GM20000 (cell line): ENCODE data around the gene DRGX.

ENCODE experiments used
- DNase-seq: peaks from one replicate; pipeline ENCODE4 v3.0.0; 2012; ENCODE audit warnings: low spot score
- CTCF ChIP-seq: IDR thresholded peaks from 2 replicates; pipeline ENCODE4 v1.5.1; 2012; ENCODE audit warnings: mild to moderate bottlenecking, control low read depth; ENCODE audit errors: extremely low read depth, missing control alignments

DRGX gene

DNA sequence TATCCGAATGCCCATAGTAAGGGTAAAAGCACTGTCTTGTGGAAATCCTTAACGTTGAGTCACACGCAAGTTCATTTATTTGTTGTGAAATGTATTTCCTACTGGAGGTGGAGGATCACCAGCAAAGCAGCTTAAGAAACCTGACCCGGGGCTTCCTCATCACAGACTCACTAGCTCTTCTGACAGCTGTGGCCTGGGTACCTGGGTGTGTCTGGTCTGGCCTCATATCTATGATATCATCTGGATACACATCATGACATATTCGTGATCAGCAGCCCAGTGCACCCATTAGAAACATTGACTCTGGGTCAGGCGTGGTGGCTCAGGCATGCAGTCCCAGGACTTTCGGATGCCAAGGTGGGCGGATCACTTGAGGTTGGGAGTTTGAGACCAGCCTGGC, 8.8 kb downstream of the DRGX start:
- DNase-seq: no peak
- TF ChIP-seq CTCF: no peak

- DNase-seq: no peak
- no peak for TF ChIP-seq CTCF
Measured at GRCh38 chr10:49385939-49386922, 9.7 kb downstream of the DRGX start.

DNA sequence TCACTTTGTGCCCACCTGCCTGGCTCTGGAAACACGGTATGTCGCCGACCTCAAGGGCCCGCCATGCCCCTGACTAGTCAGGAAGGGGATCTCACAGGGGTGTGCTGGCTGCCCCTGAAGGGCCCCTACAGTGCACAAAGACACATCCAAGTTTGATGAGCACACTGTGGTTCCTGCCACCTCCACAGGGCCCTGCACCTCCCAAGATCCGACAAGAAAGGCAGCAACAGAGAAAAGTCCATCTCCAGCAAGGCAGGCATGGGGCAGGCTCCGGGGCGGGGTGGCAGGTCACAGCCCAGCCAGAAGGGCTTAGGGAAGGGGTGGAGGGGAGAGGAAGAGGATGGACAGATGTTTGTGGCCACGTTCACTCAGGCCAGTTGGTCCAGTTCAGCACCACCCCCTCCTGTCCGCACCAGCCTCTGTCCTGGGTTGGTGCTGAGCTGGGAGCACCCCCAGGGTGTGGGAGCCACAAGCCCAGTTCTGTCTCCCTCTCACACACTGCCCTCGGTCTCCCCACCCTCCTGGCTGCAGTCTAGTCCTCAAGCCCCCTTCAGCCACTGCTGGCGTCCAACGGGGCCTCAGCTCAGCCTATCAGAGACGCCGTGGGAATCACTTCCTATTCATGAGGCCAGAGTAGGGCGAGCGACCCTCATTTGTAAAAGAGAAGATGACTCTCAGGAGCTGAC, 11.5 kb downstream of the DRGX start:
- DNase-seq: no peak
- no peak for TF ChIP-seq CTCF

DNA sequence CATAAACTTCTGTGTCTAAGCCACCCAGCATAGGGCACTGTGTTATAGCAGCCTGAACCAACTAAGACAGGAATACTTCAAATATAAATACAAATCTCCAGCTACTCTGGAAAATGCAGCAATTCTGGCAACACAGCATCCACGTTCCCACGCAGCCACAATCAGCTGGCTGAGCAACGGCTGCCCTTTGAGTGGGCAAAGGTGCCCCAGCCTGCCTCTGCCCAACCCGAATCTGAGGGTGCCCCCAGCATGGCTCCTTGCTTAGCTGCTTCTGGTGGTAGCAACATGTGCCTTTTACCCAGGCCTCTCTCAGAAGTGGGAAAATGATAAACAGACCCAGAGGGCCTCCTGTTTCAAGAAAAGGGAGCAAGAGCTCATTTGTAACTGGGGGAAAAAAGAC, 12.0 kb downstream of the DRGX start:
- TF ChIP-seq CTCF: no peak
- DNase-seq: no peak

GRCh38 chr10:49382826-49383225, 13.1 kb downstream of the DRGX start:
- DNase-seq: no peak
- no peak for TF ChIP-seq CTCF

DNA sequence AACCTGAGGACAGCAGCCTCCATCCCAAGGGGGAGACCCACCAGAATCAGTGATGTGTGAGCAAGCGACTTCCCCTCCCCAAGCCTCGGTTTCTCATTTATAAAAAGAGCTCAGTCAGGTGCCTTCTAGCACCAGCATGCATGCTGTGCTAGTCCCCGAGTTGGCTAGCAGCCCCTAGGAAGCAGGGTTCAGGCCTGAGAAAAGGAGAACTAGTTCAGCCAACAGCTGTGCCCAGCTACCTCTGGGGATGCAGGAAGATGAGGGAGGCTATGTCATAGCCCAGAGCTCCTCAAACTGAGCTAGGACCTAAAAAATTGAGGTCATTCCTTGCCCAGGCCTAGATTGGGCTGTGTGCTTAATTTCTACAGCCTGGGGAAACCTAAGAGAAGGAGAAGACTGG, 13.7 kb downstream of the DRGX start:
- DNase-seq: no peak
- no peak for TF ChIP-seq CTCF
